ENCODE data around the gene STRN3. TPM values are rescaled to one million over a fixed set of nuclear protein-coding genes. Genes with fewer than 3 reads are reported as not detected.
"Not testable (repeated sequence)": the region's sequence is repeated elsewhere in the genome, so short reads cannot be mapped to it uniquely, and the experiment has no call there.

The STRN3 gene
- total and polyA plus RNA-seq, 7 donors = 13.9 to 79.7 (median 64.9) TPM

GRCh38 chr14:30907659-30908057 is 118.5 kb downstream of the STRN3 start:
- TF ChIP-seq CTCF (IDR thresholded peaks at IDR 0.05) = no peak
- no peak for TF ChIP-seq POLR2AphosphoS5 (IDR thresholded peaks at IDR 0.05)
- TF ChIP-seq EP300 (IDR thresholded peaks at IDR 0.05) = no peak
- no peak for TF ChIP-seq POLR2A (IDR thresholded peaks at IDR 0.05)
- Histone ChIP-seq H3K4me1 (no peaks in the 10 kb centered on the region), H3K27me3 (no peaks in the 10 kb centered on the region), H3K9me3 (no peaks in the 10 kb centered on the region), H3K27ac (no peak overlapping the region), H3K36me3 (peaks cover 0 to 76% (median 28%) of the 10 kb centered on the region in 4 donors), H3K4me3 (no peak overlapping the region)
- no peak for DNase-seq
- 97 to 98% methylated on average over 1 of the region's 1 CpG for WGBS, 2 donors
- intact Hi-C loops (cut with DNase I) = no loop called here

- Histone ChIP-seq H3K4me1 (no peaks in the 10 kb centered on the region), H3K27ac (no peak overlapping the region), H3K9me3 (no peaks in the 10 kb centered on the region), H3K27me3 (no peaks in the 10 kb centered on the region), H3K36me3 (peaks cover 0 to 78% (median 28%) of the 10 kb centered on the region in 4 donors), H3K4me3 (no peak overlapping the region)
- intact Hi-C loops (cut with DNase I) = no loop called here
- TF ChIP-seq POLR2A (IDR thresholded peaks at IDR 0.05) = no peak
- no peak for TF ChIP-seq EP300 (IDR thresholded peaks at IDR 0.05)
- no peak for TF ChIP-seq CTCF (IDR thresholded peaks at IDR 0.05)
- no peak for TF ChIP-seq POLR2AphosphoS5 (IDR thresholded peaks at IDR 0.05)
- DNase-seq = no peak
Observed at GRCh38 chr14:30906752-30907658, 119.2 kb downstream of the STRN3 start.

GRCh38 chr14:30903285-30904124 is 122.7 kb downstream of the STRN3 start:
- intact Hi-C loops (cut with DNase I) = no loop called here
- no peak for DNase-seq
- Histone ChIP-seq H3K27me3 (no peaks in the 10 kb centered on the region), H3K4me3 (no peak overlapping the region), H3K27ac (no peak overlapping the region), H3K9me3 (no peaks in the 10 kb centered on the region), H3K36me3 (peaks cover 0 to 64% (median 8%) of the 10 kb centered on the region in 4 donors), H3K4me1 (peaks cover 0 to 10% (median 0%) of the 10 kb centered on the region in 4 donors)
- 74 to 90% methylated on average over 2 of the region's 2 CpGs for WGBS, 2 donors
- no peak for TF ChIP-seq POLR2AphosphoS5 (IDR thresholded peaks at IDR 0.05)
- no peak for TF ChIP-seq CTCF (IDR thresholded peaks at IDR 0.05)
- no peak for TF ChIP-seq EP300 (IDR thresholded peaks at IDR 0.05)
- TF ChIP-seq POLR2A (IDR thresholded peaks at IDR 0.05) = no peak

- WGBS, 2 donors = 80 to 98% methylated on average over 3 of the region's 3 CpGs
- intact Hi-C loops (cut with DNase I); DNase-seq; H3K9me3 ChIP-seq; H3K4me3 ChIP-seq; H3K27me3 ChIP-seq: not testable (repeated sequence)
- H3K36me3 ChIP-seq = peaks cover 0 to 30% (median 0%) of the 10 kb centered on the region in 4 donors
- H3K27ac ChIP-seq = peak overlapping the region in 1 of 4 donors; percentile 6
- H3K4me1 ChIP-seq = peaks cover 0 to 42% (median 24%) of the 10 kb centered on the region in 4 donors
Observed at GRCh38 chr14:30897121-30897520, 129.1 kb downstream of the STRN3 start.

GRCh38 chr14:30896435-30896834 is 129.7 kb downstream of the STRN3 start:
- intact Hi-C loops (cut with DNase I) = no loop called here

More at GRCh38 chr14:30896435-30896834, 129.7 kb downstream of the STRN3 start:
- Histone ChIP-seq H3K36me3 (peaks cover 0 to 23% (median 0%) of the 10 kb centered on the region in 4 donors), H3K9me3 (no peaks in the 10 kb centered on the region), H3K4me3 (no peak overlapping the region), H3K27ac (peak overlapping the region in 2 of 4 donors; percentile 2 to 6), H3K27me3 (no peaks in the 10 kb centered on the region), H3K4me1 (peaks cover 0 to 42% (median 24%) of the 10 kb centered on the region in 4 donors)
- TF ChIP-seq POLR2A (IDR thresholded peaks at IDR 0.05) (no peak), CTCF (IDR thresholded peaks at IDR 0.05) (no peak), EP300 (IDR thresholded peaks at IDR 0.05) (no peak), POLR2AphosphoS5 (IDR thresholded peaks at IDR 0.05) (no peak)
- no peak for DNase-seq

Data from sigmoid colon (tissue), 7 donors.